ENCODE measurements around the gene GRIP2.

GRIP2 gene

DNA sequence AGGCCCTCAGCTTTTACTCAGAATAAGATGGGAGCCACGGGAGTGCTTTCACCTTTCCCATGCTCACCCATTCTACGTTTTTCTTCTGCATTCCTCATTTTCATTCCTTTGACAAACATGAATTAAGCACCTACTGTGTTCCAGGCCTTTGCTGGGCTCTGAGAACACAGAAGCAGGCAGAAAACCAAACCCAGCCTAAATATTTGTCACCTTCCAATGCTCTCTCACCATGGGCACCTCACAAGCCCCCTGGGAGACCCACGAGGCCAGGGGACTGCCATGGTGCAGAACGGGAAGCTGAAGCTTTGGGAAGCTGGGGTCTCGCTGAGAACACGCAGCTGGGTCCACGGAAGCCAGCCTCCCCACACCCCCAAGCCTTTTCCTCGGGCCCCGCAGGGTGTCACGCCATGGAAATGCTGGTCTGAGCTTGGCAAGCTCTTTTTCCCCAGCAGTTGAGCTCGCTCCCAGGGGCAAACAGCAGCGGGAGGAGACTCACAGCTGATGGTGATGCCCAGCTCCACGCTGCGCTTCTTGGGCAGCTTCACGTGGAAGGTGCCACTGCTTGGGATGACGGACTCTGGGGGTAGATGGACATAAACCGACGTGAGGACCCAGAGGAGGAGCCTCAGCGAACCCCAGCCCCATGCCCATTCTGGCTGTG is 27.7 kb downstream of the GRIP2 start:
- TF ChIP-seq, protein P1, sequence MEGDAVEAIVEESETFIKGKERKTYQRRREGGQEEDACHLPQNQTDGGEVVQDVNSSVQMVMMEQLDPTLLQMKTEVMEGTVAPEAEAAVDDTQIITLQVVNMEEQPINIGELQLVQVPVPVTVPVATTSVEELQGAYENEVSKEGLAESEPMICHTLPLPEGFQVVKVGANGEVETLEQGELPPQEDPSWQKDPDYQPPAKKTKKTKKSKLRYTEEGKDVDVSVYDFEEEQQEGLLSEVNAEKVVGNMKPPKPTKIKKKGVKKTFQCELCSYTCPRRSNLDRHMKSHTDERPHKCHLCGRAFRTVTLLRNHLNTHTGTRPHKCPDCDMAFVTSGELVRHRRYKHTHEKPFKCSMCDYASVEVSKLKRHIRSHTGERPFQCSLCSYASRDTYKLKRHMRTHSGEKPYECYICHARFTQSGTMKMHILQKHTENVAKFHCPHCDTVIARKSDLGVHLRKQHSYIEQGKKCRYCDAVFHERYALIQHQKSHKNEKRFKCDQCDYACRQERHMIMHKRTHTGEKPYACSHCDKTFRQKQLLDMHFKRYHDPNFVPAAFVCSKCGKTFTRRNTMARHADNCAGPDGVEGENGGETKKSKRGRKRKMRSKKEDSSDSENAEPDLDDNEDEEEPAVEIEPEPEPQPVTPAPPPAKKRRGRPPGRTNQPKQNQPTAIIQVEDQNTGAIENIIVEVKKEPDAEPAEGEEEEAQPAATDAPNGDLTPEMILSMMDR (IDR thresholded peaks at IDR 0.05; ENCODE audit: low read depth, low read length, missing control alignments): no peak
- DNase-seq (ENCODE audit: extremely low read depth, low read depth): no peak
- no peak overlapping the region for H3K4me3 ChIP-seq (replicated peaks; ENCODE audit: low read depth, low read length)

DNA sequence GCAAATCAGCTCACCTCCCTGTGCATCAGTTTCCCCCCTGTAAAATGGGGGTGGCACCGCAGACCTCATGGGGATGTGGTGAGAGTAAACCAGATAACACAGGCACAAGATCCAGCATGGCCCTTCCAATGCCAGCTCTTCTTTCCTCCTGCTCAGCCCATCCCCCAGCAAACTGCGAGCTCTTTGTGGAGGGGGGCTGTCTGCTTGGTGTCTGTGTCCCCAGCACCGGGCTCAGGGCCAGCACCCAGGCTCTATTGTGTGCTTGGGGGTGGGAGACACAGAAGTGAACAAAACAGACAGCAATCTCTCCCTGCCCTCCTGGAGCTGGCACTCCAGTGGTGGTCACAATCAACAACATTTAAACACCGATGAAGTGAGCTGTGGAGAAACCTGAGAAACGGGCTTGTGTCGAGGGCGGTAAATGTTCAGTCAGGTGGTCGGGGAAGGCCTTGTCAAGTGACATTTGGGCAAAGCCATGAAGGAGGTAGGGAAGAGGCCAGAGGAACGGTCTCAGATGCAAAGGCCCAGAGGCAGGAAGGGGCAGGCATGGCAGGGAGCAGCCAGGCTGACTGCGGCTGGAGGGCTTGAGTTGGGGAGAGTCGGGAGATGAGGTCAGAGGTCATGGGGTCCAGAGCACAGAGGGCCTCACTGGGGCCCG is 28.4 kb downstream of the GRIP2 start:
- no peak overlapping the region for H3K4me3 ChIP-seq (replicated peaks; ENCODE audit: low read depth, low read length)
- TF ChIP-seq, protein P1 (IDR thresholded peaks at IDR 0.05; ENCODE audit: low read depth, low read length, missing control alignments): no peak
- DNase-seq (ENCODE audit: extremely low read depth, low read depth): no peak

DNA sequence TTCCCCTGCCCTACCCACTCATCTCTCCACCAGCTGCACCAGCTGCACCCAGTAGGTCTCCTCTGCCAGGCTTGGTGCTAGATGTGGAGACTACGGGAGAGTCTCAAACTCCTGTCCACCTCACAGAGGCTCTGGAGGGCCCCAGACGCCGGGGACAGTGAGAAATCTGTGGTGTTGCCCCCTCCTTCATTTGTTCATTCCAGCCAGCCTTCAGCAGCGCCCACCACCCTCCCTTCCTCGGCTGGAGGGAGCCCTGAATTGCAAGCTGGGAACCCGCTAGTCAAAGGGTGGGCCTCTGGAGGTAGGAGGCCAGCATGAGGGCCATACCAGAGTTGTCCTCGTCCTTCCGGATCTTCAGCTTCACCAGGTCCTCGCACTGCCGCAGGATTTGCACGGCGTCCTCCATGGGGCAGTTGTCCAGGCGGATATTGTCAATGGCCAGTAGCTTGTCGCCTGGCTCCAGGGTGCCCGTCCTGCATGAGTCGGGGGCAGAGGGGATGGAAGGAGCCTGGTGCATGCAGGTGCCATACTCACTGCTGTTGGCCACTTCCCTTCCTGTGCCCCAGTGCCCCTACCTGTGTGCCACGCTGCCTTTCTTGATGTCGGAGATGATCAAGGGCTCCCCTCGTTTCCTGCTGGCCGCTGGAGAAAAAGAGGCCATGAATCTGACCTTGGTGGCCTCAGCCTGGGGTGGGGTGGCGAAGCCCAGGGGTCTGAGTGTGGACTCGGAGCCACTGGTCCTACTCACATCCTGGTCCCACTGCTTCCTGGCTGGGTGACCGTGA is 29.1 kb downstream of the GRIP2 start:
- H3K4me3 ChIP-seq (replicated peaks; ENCODE audit: low read depth, low read length): no peak overlapping the region
- DNase-seq (ENCODE audit: extremely low read depth, low read depth): no peak
- TF ChIP-seq, protein P1 (IDR thresholded peaks at IDR 0.05; ENCODE audit: low read depth, low read length, missing control alignments): no peak

DNA sequence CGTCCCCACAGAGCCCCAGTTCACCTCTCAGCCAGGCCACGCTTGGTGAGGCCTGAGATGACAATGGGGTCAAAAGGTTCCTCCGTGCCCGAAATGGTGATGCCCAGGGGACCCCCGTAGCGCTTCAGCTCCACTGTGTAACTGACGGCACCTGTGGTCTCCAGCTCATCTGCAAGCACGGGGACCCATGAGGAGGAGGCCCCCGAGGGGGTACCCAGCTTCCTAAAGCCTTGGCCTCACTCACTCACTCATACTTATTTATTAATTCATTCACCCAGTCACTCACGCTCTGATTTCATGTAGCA is 30.4 kb downstream of the GRIP2 start:
- DNase-seq (ENCODE audit: extremely low read depth, low read depth): no peak
- no peak overlapping the region for H3K4me3 ChIP-seq (replicated peaks; ENCODE audit: low read depth, low read length)
- TF ChIP-seq, protein P1 (IDR thresholded peaks at IDR 0.05; ENCODE audit: low read depth, low read length, missing control alignments): no peak

DNA sequence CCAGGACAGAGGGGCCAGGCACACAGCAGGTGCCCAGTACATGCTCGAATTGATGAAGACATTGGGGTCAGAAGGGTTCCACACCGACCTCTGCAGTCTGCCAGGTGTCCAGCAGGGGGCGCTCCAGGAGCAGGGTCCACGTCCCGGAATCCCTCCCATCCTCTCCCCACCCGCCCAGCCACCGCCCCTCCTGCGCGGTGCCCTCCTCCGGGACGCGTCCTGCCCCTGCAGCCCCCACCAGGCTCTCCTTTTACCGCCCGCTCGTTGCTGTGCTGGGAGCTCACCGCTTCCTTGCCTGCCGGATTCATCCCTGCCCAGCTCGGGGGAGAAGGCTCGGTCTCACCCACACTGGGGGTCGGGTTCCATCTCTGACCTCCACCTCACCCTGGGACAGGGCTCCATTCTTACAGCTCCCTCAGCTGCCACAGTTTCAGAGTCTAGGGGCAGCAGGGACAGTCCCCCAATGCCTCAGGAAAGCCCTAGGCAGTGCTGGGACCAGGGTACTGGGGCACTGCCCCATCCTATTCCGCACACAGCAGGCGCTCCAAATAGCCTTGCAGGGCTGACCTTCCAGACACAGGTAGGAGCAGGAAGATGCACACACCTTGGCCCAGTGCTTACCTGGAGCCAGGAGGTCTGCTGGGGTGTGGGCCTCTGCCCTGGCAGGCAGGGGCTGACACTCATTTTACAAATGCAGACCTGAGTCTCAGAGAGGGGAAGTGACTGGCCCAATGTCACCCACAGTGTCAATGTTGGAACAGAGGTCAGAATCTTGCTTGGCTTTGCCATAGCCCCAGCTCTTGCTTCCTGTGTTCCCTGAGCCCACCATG is 31.0 kb downstream of the GRIP2 start:
- no peak for DNase-seq (ENCODE audit: extremely low read depth, low read depth)
- TF ChIP-seq, protein P1 (IDR thresholded peaks at IDR 0.05; ENCODE audit: low read depth, low read length, missing control alignments): peak; percentile 79
- H3K4me3 ChIP-seq (replicated peaks; ENCODE audit: low read depth, low read length): no peak overlapping the region

DNA sequence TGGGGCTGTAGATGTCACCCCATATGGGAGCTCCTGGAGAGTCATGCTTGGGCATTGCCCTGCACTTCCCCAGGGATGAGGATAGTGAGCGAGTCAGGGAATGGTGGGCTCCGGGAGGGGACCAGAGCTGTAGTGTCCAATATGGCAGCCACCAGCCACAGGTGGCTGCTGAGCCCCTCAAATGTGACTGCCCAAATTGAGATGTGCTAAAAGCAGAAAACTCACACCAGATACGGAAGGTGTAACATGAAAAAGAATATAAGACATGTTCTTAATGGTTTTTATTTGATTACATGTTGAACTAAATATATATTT is 31.7 kb downstream of the GRIP2 start:
- no peak overlapping the region for H3K4me3 ChIP-seq (replicated peaks; ENCODE audit: low read depth, low read length)
- TF ChIP-seq, protein P1 (IDR thresholded peaks at IDR 0.05; ENCODE audit: low read depth, low read length, missing control alignments): no peak
- no peak for DNase-seq (ENCODE audit: extremely low read depth, low read depth)

All from HFF-Myc (cell line).